ENCODE measurements around the gene ASTN2.

Gene ASTN2

DNA sequence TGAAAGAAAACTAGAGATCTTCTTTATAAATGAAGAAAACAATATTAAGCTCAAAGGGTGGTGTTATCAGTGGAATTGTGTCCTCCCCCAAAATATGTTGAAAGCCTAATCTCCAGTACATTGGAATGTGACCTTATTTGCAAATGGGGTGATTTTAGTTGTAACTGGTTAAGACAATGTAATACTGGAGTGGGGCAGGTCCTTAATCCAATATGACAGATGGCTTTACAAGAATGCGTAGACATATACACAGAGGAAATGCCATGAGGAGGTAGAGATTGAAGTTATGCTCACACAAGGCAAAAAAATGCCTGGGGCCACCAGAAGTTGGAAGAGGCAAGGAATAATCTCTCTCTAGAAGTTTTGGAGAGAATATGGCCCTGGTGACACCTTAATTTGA, 741.5 kb downstream of the ASTN2 start:
- no peak for DNase-seq (ENCODE audit: low read depth)
- TF ChIP-seq, protein P1, sequence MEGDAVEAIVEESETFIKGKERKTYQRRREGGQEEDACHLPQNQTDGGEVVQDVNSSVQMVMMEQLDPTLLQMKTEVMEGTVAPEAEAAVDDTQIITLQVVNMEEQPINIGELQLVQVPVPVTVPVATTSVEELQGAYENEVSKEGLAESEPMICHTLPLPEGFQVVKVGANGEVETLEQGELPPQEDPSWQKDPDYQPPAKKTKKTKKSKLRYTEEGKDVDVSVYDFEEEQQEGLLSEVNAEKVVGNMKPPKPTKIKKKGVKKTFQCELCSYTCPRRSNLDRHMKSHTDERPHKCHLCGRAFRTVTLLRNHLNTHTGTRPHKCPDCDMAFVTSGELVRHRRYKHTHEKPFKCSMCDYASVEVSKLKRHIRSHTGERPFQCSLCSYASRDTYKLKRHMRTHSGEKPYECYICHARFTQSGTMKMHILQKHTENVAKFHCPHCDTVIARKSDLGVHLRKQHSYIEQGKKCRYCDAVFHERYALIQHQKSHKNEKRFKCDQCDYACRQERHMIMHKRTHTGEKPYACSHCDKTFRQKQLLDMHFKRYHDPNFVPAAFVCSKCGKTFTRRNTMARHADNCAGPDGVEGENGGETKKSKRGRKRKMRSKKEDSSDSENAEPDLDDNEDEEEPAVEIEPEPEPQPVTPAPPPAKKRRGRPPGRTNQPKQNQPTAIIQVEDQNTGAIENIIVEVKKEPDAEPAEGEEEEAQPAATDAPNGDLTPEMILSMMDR (conservative IDR thresholded peaks at IDR 0.05; ENCODE audit: low read depth, low read length), result no peak

DNA sequence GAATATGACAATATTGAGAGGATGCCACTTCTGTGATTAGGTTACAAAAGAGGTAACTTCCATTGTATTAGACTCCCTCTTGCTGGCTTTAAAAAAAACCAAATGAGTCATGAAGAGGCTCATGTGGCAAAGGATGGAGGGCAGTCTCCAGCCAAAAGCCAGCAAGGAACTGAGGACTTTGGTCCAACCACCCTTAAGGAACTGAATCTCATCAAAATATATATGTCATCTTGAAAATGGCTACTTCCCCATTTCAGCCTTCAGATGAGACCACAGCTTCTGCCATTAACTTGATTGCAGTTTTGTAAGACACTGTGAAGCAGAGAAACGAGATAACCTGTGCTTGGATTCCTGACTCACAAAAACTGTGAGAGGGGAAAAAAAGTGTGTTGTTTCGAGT, 743.3 kb downstream of the ASTN2 start:
- no peak overlapping the region for H3K4me3 ChIP-seq (ENCODE audit: low read length)
- TF ChIP-seq, protein P1 (conservative IDR thresholded peaks at IDR 0.05; ENCODE audit: low read depth, low read length), result no peak
- DNase-seq (ENCODE audit: low read depth), result no peak

More for the DNA sequence above, 741.5 kb downstream of the ASTN2 start:
- no peak overlapping the region for H3K4me3 ChIP-seq (ENCODE audit: low read length)

DNA sequence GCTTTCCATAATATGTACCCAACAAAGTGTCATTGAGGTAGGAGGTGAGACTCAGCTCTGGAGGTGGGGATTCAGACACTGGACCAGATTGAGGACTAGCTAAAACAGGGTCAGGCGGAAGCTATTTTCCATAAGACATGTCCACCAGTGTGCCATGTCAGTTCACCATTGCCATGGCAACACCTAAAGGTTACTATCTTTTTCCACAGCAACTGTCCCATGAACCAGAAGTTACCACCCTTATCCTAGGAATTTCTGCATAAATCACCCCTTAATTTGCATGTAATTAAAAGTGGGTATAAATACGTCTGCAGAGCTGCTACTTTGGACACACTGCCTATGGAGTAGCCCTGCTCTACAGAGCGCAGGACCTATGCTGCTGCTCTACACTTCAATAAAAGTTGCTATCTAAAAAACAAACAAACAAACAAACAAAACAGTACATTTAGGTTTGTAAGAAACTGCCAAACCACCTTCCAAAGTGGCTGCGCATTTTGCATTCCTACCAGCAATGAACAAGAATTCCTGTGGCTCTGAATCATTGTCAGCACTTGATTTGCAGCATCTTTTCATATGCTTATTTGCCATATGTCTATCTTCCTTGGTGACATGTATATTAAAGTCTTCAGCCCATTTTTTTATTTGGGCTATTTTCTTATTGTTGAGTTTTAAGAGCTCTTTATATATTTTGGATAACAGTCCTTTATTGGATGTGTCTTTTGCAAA, 745.7 kb downstream of the ASTN2 start:
- DNase-seq (ENCODE audit: low read depth), result no peak
- TF ChIP-seq, protein P1 (conservative IDR thresholded peaks at IDR 0.05; ENCODE audit: low read depth, low read length), result no peak
- no peak overlapping the region for H3K4me3 ChIP-seq (ENCODE audit: low read length)

DNA sequence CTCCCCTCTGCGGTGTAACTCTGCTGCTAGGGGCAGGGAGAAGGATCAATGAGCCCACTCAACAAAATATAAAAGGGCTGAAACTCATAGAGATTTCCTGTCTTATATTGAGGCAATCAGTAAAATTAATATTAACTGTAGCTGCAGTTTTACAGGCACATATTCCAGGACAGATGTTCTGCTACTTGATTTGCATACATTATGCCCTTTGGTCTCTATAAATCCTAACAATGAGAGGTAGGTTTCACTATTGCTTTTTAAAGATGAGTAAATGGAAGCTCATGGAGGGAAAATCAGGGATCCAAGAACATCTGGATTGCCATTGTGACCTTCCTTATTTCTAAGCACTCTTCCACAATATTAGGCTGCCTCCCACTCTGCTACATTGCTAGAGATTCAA, 751.3 kb downstream of the ASTN2 start:
- TF ChIP-seq, protein P1 (conservative IDR thresholded peaks at IDR 0.05; ENCODE audit: low read depth, low read length), result no peak
- no peak for DNase-seq (ENCODE audit: low read depth)
- no peak overlapping the region for H3K4me3 ChIP-seq (ENCODE audit: low read length)

DNA sequence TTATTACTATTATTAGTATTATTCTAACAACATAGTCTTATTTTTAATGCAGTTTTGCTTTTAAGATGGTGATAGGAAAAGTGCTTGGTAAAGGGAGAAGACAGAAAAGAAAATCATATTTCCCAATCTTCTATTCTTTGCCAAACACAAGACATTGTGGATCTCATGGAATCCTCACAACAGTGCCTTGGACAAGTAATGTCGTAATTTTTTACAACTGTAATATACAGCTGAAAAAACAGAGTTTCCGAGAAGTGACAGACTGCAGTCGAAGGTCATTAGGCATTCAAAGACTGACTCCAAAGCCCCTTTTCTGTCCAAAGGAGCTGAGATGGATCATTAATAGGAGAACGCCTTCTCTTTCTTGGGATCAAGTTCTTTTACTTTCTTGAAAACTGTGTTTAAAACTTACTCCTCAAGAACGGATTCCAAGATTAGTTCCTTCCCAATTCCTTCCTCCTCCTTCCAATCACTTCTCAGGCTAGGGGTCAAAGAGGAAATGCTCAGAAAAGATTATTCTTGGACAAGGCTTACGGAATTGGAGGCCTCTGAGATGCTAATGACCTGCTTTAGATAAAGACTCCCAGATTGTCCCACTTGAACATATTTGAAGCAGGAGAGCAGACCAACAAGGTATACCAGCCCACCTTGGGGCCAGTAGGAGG, 752.1 kb downstream of the ASTN2 start:
- DNase-seq (ENCODE audit: low read depth), result no peak
- TF ChIP-seq, protein P1 (conservative IDR thresholded peaks at IDR 0.05; ENCODE audit: low read depth, low read length), result no peak
- H3K4me3 ChIP-seq (ENCODE audit: low read length), result no peak overlapping the region

DNA sequence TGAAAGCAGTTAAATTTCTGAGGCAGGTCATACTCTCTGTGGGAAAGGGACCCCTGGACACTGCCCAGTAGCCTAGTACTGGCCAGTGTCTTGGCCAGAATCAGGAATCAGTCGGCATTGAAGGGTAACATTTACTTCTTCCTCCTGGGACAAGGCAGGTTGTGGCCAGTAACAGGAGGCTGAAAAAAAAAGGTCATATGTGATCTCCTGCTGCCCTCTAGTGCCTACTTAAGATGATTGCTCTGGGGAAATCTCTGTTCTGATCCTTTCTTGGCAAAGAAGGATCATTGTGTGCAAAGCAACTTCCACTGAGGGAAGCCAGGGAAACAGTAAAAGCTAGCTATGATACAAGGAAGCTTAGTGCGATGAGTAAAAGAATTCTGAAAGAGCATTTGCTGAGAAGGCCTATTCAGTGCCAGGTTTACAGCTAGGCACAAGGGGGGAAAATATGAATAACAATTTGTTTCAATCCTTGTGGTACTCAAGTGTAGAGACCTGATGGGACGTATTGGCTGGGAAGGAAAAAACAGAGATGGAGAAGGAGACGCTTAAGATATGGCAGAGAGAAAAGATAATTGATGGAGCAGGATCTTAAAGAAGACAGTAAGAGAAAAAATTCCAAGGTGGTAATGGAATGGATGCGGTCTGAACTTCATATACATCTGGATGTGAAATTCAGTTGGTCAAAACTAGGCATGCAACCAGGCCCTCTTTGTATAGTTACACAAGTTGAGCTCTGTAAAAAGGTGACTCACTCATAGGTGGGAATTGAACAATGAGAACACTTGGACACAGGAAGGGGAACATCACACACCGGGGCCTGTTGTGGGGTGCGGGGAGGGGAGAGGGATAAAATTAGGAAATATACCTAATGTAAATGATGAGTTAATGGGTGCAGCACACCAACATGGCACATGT, 753.6 kb downstream of the ASTN2 start:
- TF ChIP-seq, protein P1 (conservative IDR thresholded peaks at IDR 0.05; ENCODE audit: low read depth, low read length), result peak; percentile 80
- peak; percentile 48 for DNase-seq (ENCODE audit: low read depth)
- no peak overlapping the region for H3K4me3 ChIP-seq (ENCODE audit: low read length)

Data from retinal pigment epithelial cell (primary cell).